Endothelial cell (in vitro differentiated cells): ENCODE results near the gene TMEM43. TPM values are rescaled to one million over a fixed set of nuclear protein-coding genes. Genes with fewer than 3 reads are reported as not detected.
"Not testable (repeated sequence)": the region's sequence is repeated elsewhere in the genome, so short reads cannot be mapped to it uniquely, and the experiment has no call there.

Experiments used
- DNase-seq: peaks from one replicate; pipeline ENCODE4 v3.0.0; 2021; ENCODE audit warnings: low spot score
- H3K27ac Mint-ChIP-seq: one replicate; pipeline ENCODE4 v1.8.0; 2021; ENCODE audit warnings: mixed read lengths, inconsistent platforms; ENCODE audit not compliant: unreplicated experiment
- H3K27me3 Mint-ChIP-seq: one replicate; pipeline ENCODE4 v1.8.0; 2021; ENCODE audit warnings: mild to moderate bottlenecking, moderate library complexity, mixed read lengths, inconsistent platforms; ENCODE audit not compliant: unreplicated experiment
- H3K36me3 Mint-ChIP-seq: one replicate; pipeline ENCODE4 v1.8.0; 2021; ENCODE audit warnings: mild to moderate bottlenecking, low read depth, mixed read lengths, inconsistent platforms; ENCODE audit not compliant: unreplicated experiment
- H3K4me1 Mint-ChIP-seq: one replicate; pipeline ENCODE4 v1.8.0; 2021; ENCODE audit warnings: mild to moderate bottlenecking, mixed read lengths, inconsistent platforms; ENCODE audit not compliant: unreplicated experiment
- H3K4me3 Mint-ChIP-seq: one replicate; pipeline ENCODE4 v1.8.0; 2021; ENCODE audit warnings: mild to moderate bottlenecking, mixed read lengths, inconsistent platforms; ENCODE audit not compliant: unreplicated experiment
- H3K9me3 Mint-ChIP-seq: one replicate; pipeline ENCODE4 v1.8.0; 2021; ENCODE audit warnings: mixed read lengths, inconsistent platforms; ENCODE audit not compliant: unreplicated experiment
- total RNA-seq: library from RNA; stranded (reverse); fragmentation: NEBNext Ultra II Directional; extraction: Animal tissue kit (Norgen Biotek cat#: 25700); gene quantifications from one replicate; pipeline ENCODE4 v1.2.1, GENCODE V29; 2021; ENCODE audit not compliant: unreplicated experiment
- TF ChIP-seq, protein P1 (sequence below): fragments of 200-600 bp; sonication (generic); IDR thresholded peaks from one replicate; pipeline ENCODE4 v1.5.0; 2021; ENCODE audit warnings: antibody characterized with exemption; ENCODE audit not compliant: unreplicated experiment

The TMEM43 gene
- total RNA-seq, 1 donor from 2014 or later = 31.9 TPM

DNA sequence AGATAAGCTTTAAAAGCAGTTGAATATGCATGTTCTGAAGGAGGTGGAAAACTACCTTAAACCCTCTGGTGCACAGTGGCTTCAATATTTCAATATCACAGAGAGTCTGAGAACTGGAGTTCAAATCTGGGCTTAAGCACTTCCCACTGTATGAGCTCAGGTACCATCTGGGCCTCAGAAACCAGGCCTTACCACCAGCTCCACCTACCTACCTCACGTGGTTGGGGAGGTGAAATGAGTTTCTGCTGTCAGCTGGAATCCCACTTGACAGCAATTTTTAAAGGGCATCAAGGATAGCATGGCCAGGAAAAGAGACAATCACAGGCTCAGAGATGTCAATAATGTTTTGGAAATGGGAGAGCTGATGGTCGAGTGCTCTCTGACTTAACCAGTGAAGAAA, 5.2 kb upstream of the TMEM43 start:
- TF ChIP-seq, protein P1, sequence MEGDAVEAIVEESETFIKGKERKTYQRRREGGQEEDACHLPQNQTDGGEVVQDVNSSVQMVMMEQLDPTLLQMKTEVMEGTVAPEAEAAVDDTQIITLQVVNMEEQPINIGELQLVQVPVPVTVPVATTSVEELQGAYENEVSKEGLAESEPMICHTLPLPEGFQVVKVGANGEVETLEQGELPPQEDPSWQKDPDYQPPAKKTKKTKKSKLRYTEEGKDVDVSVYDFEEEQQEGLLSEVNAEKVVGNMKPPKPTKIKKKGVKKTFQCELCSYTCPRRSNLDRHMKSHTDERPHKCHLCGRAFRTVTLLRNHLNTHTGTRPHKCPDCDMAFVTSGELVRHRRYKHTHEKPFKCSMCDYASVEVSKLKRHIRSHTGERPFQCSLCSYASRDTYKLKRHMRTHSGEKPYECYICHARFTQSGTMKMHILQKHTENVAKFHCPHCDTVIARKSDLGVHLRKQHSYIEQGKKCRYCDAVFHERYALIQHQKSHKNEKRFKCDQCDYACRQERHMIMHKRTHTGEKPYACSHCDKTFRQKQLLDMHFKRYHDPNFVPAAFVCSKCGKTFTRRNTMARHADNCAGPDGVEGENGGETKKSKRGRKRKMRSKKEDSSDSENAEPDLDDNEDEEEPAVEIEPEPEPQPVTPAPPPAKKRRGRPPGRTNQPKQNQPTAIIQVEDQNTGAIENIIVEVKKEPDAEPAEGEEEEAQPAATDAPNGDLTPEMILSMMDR = no peak
- Mint-ChIP-seq H3K4me1 (peaks cover 31% of the 10 kb centered on the region), H3K27me3 (peaks cover 9% of the 10 kb centered on the region), H3K36me3 (peaks cover 22% of the 10 kb centered on the region), H3K27ac (no peak overlapping the region), H3K9me3 (no peaks in the 10 kb centered on the region), H3K4me3 (no peak overlapping the region)
- DNase-seq = no peak

GRCh38 chr3:14120111-14120920, 4.5 kb upstream of the TMEM43 start:
- Mint-ChIP-seq H3K27me3 (peaks cover 8% of the 10 kb centered on the region), H3K9me3 (no peaks in the 10 kb centered on the region), H3K4me3 (no peak overlapping the region), H3K36me3 (peaks cover 21% of the 10 kb centered on the region), H3K4me1 (peaks cover 33% of the 10 kb centered on the region), H3K27ac (no peak overlapping the region)
- DNase-seq = no peak
- TF ChIP-seq, protein P1 = no peak

GRCh38 chr3:14120921-14121448, 3.9 kb upstream of the TMEM43 start:
- not testable (repeated sequence) for H3K4me3 Mint-ChIP-seq

GRCh38 chr3:14121859-14122258, 3.0 kb upstream of the TMEM43 start:
- H3K4me3 Mint-ChIP-seq = no peak overlapping the region

More at GRCh38 chr3:14120921-14121448, 3.9 kb upstream of the TMEM43 start:
- peaks cover 38% of the 10 kb centered on the region for H3K4me1 Mint-ChIP-seq
- H3K27ac Mint-ChIP-seq, H3K27me3 Mint-ChIP-seq, DNase-seq, H3K9me3 Mint-ChIP-seq: not testable (repeated sequence)
- peaks cover 21% of the 10 kb centered on the region for H3K36me3 Mint-ChIP-seq

GRCh38 chr3:14122301-14122700, 2.6 kb upstream of the TMEM43 start:
- Mint-ChIP-seq H3K4me3 (peak overlapping the region; percentile 66), H3K36me3 (peaks cover 21% of the 10 kb centered on the region), H3K9me3 (no peaks in the 10 kb centered on the region), H3K4me1 (peaks cover 43% of the 10 kb centered on the region), H3K27me3 (peaks cover 11% of the 10 kb centered on the region), H3K27ac (no peak overlapping the region)
- DNase-seq = no peak
- TF ChIP-seq, protein P1 = no peak

More at GRCh38 chr3:14121859-14122258, 3.0 kb upstream of the TMEM43 start:
- Mint-ChIP-seq H3K4me1 (peaks cover 43% of the 10 kb centered on the region), H3K9me3 (no peaks in the 10 kb centered on the region), H3K36me3 (peaks cover 21% of the 10 kb centered on the region), H3K27me3 (peaks cover 10% of the 10 kb centered on the region), H3K27ac (no peak overlapping the region)
- TF ChIP-seq, protein P1 = no peak
- DNase-seq = no peak
